Immature natural killer cell (primary cell): ENCODE measurements around the gene ARMC3. TPM values are rescaled to one million over a fixed set of nuclear protein-coding genes. Genes with fewer than 3 reads are reported as not detected.
A peak's percentile ranks its signal among the peaks of the same experiment; 100 is the strongest.
"Not testable (repeated sequence)": the region's sequence is repeated elsewhere in the genome, so short reads cannot be mapped to it uniquely, and the experiment has no call there.

Experiments
- DNase-seq, 3 donors: peaks; one replicate each; pipeline ENCODE4 v3.0.0; 2022; ENCODE audit warnings: mixed read lengths in 1 of 3
- H3K27ac Mint-ChIP-seq, 6 donors: one replicate each; pipeline ENCODE4 v1.8.0; 2020; ENCODE audit warnings: mixed read lengths in 6 of 6, mild to moderate bottlenecking in 5 of 6, inconsistent platforms in 4 of 6, moderate library complexity in 3 of 6
- H3K27me3 Mint-ChIP-seq, 3 donors: one replicate each; pipeline ENCODE4 v1.8.0; 2020 to 2021; ENCODE audit warnings: low read depth in 3 of 3, mild to moderate bottlenecking in 3 of 3, mixed read lengths in 3 of 3, moderate library complexity in 3 of 3, inconsistent platforms in 1 of 3
- H3K36me3 Mint-ChIP-seq, 3 donors: one replicate each; pipeline ENCODE4 v1.8.0; 2020; ENCODE audit warnings: mixed read lengths in 3 of 3, inconsistent platforms in 2 of 3, mild to moderate bottlenecking in 2 of 3
- H3K4me1 Mint-ChIP-seq, 2 donors: one replicate each; pipeline ENCODE4 v1.8.0; 2020; ENCODE audit warnings: inconsistent platforms in 2 of 2, mild to moderate bottlenecking in 2 of 2, mixed read lengths in 2 of 2, moderate library complexity in 1 of 2
- H3K4me3 Mint-ChIP-seq, 5 donors: one replicate each; pipeline ENCODE4 v1.8.0; 2020; ENCODE audit warnings: mild to moderate bottlenecking in 5 of 5, mixed read lengths in 5 of 5, inconsistent platforms in 3 of 5, moderate library complexity in 3 of 5
- H3K9me3 Mint-ChIP-seq, 6 donors: one replicate each; pipeline ENCODE4 v1.8.0; 2020; ENCODE audit warnings: mild to moderate bottlenecking in 6 of 6, mixed read lengths in 6 of 6, inconsistent platforms in 4 of 6, moderate library complexity in 3 of 6
- polyA plus RNA-seq, 3 donors: library from polyadenylated mRNA; unstranded; fragments of 300-500 nt; fragmentation: Illumina TruSeq; gene quantifications; one replicate each; pipeline ENCODE4 v1.2.3, GENCODE V29; 2021

Gene ARMC3
- polyA plus RNA-seq, 3 donors from 2014 or later = 0.32 TPM; not detected in 2

- no peaks in the 10 kb centered on the region for H3K4me1 Mint-ChIP-seq
- H3K27ac Mint-ChIP-seq = no peak overlapping the region
- H3K4me3 Mint-ChIP-seq = no peak overlapping the region
- no peaks in the 10 kb centered on the region for H3K36me3 Mint-ChIP-seq
- H3K27me3 Mint-ChIP-seq = peaks cover 0 to 4% (median 0%) of the 10 kb centered on the region in 3 donors
- H3K9me3 Mint-ChIP-seq = no peaks in the 10 kb centered on the region
- DNase-seq = peak; percentile 39 to 49 (median 44)
Observed at GRCh38 chr10:23067939-23068775, 140.3 kb downstream of the ARMC3 start.

- H3K27ac Mint-ChIP-seq = no peak overlapping the region
- H3K9me3 Mint-ChIP-seq = no peaks in the 10 kb centered on the region
- no peak overlapping the region for H3K4me3 Mint-ChIP-seq
- no peak for DNase-seq
- H3K27me3 Mint-ChIP-seq = peaks cover 0 to 2% (median 2%) of the 10 kb centered on the region in 3 donors
- H3K36me3 Mint-ChIP-seq = no peaks in the 10 kb centered on the region
- H3K4me1 Mint-ChIP-seq = no peaks in the 10 kb centered on the region
Observed at GRCh38 chr10:23069019-23069815, 141.4 kb downstream of the ARMC3 start.

GRCh38 chr10:23070092-23070912 is 142.4 kb downstream of the ARMC3 start:
- not testable (repeated sequence) for H3K9me3 Mint-ChIP-seq, H3K4me1 Mint-ChIP-seq, H3K36me3 Mint-ChIP-seq, H3K27me3 Mint-ChIP-seq, H3K4me3 Mint-ChIP-seq, H3K27ac Mint-ChIP-seq, DNase-seq

GRCh38 chr10:23070913-23071218 is 143.0 kb downstream of the ARMC3 start:
- peaks cover 0 to 6% (median 0%) of the 10 kb centered on the region in 3 donors for H3K27me3 Mint-ChIP-seq
- H3K4me1 Mint-ChIP-seq = no peaks in the 10 kb centered on the region
- H3K9me3 Mint-ChIP-seq = no peaks in the 10 kb centered on the region
- no peak for DNase-seq
- no peaks in the 10 kb centered on the region for H3K36me3 Mint-ChIP-seq
- no peak overlapping the region for H3K27ac Mint-ChIP-seq
- H3K4me3 Mint-ChIP-seq = no peak overlapping the region

GRCh38 chr10:23072593-23072992 is 144.7 kb downstream of the ARMC3 start:
- not testable (repeated sequence) for H3K4me3 Mint-ChIP-seq, H3K36me3 Mint-ChIP-seq, H3K9me3 Mint-ChIP-seq, H3K4me1 Mint-ChIP-seq, H3K27ac Mint-ChIP-seq, DNase-seq
- peaks cover 2 to 11% (median 5%) of the 10 kb centered on the region in 3 donors for H3K27me3 Mint-ChIP-seq

GRCh38 chr10:23073527-23073926 is 145.7 kb downstream of the ARMC3 start:
- H3K27ac Mint-ChIP-seq = no peak overlapping the region

GRCh38 chr10:23075672-23076071 is 147.8 kb downstream of the ARMC3 start:
- no peak overlapping the region for H3K4me3 Mint-ChIP-seq
- peaks cover 4 to 30% (median 6%) of the 10 kb centered on the region in 3 donors for H3K27me3 Mint-ChIP-seq
- no peak for DNase-seq
- peaks cover 0 to 4% (median 0%) of the 10 kb centered on the region in 6 donors for H3K9me3 Mint-ChIP-seq
- H3K27ac Mint-ChIP-seq = no peak overlapping the region
- H3K4me1 Mint-ChIP-seq = no peaks in the 10 kb centered on the region
- H3K36me3 Mint-ChIP-seq = no peaks in the 10 kb centered on the region

More at GRCh38 chr10:23073527-23073926, 145.7 kb downstream of the ARMC3 start:
- H3K9me3 Mint-ChIP-seq = peaks cover 0 to 4% (median 0%) of the 10 kb centered on the region in 6 donors
- peaks cover 4 to 19% (median 5%) of the 10 kb centered on the region in 3 donors for H3K27me3 Mint-ChIP-seq
- no peaks in the 10 kb centered on the region for H3K36me3 Mint-ChIP-seq
- H3K4me3 Mint-ChIP-seq = no peak overlapping the region
- no peaks in the 10 kb centered on the region for H3K4me1 Mint-ChIP-seq
- no peak for DNase-seq

GRCh38 chr10:23078114-23078513 is 150.3 kb downstream of the ARMC3 start:
- H3K4me1 Mint-ChIP-seq = no peaks in the 10 kb centered on the region
- no peaks in the 10 kb centered on the region for H3K36me3 Mint-ChIP-seq
- H3K27ac Mint-ChIP-seq = no peak overlapping the region
- no peak overlapping the region for H3K4me3 Mint-ChIP-seq
- H3K27me3 Mint-ChIP-seq = peaks cover 4 to 42% (median 11%) of the 10 kb centered on the region in 3 donors
- no peak for DNase-seq
- H3K9me3 Mint-ChIP-seq = peaks cover 0 to 4% (median 0%) of the 10 kb centered on the region in 6 donors

GRCh38 chr10:23079700-23080099 is 151.8 kb downstream of the ARMC3 start:
- no peaks in the 10 kb centered on the region for H3K4me1 Mint-ChIP-seq
- peaks cover 4 to 43% (median 13%) of the 10 kb centered on the region in 3 donors for H3K27me3 Mint-ChIP-seq
- no peak overlapping the region for H3K4me3 Mint-ChIP-seq
- H3K36me3 Mint-ChIP-seq = peaks cover 0 to 2% (median 0%) of the 10 kb centered on the region in 3 donors
- H3K9me3 Mint-ChIP-seq = peaks cover 0 to 4% (median 0%) of the 10 kb centered on the region in 6 donors
- no peak overlapping the region for H3K27ac Mint-ChIP-seq
- no peak for DNase-seq

- H3K27me3 Mint-ChIP-seq = peaks cover 4 to 43% (median 14%) of the 10 kb centered on the region in 3 donors
Observed at GRCh38 chr10:23080262-23080661, 152.4 kb downstream of the ARMC3 start.

GRCh38 chr10:23081221-23081750 is 153.4 kb downstream of the ARMC3 start:
- Mint-ChIP-seq H3K27me3 (peaks cover 4 to 38% (median 14%) of the 10 kb centered on the region in 3 donors), H3K27ac (no peak overlapping the region), H3K9me3 (peaks cover 0 to 4% (median 0%) of the 10 kb centered on the region in 6 donors)

More at GRCh38 chr10:23080262-23080661, 152.4 kb downstream of the ARMC3 start:
- DNase-seq = no peak
- Mint-ChIP-seq H3K36me3 (peaks cover 0 to 5% (median 0%) of the 10 kb centered on the region in 3 donors), H3K27ac (no peak overlapping the region), H3K9me3 (peaks cover 0 to 4% (median 0%) of the 10 kb centered on the region in 6 donors), H3K4me3 (no peak overlapping the region), H3K4me1 (no peaks in the 10 kb centered on the region)

GRCh38 chr10:23081891-23082290 is 154.0 kb downstream of the ARMC3 start:
- Mint-ChIP-seq H3K9me3 (peaks cover 0 to 4% (median 0%) of the 10 kb centered on the region in 6 donors), H3K4me1 (no peaks in the 10 kb centered on the region), H3K36me3 (peaks cover 0 to 5% (median 0%) of the 10 kb centered on the region in 3 donors), H3K4me3 (no peak overlapping the region), H3K27ac (no peak overlapping the region), H3K27me3 (peaks cover 2 to 38% (median 14%) of the 10 kb centered on the region in 3 donors)
- DNase-seq = no peak

More at GRCh38 chr10:23081221-23081750, 153.4 kb downstream of the ARMC3 start:
- Mint-ChIP-seq H3K36me3 (peaks cover 0 to 5% (median 0%) of the 10 kb centered on the region in 3 donors), H3K4me3 (no peak overlapping the region), H3K4me1 (no peaks in the 10 kb centered on the region)
- DNase-seq = no peak
